ENCODE measurements around the gene COL5A1.

Gene COL5A1

GRCh38 chr9:134779640-134780039 lies 138.0 kb downstream of the COL5A1 start:
- H3K4me3 ChIP-seq (ENCODE audit: low read depth, low read length): no peak overlapping the region
- DNase-seq (ENCODE audit: low read depth): no peak
- no peak for TF ChIP-seq CTCF (IDR thresholded peaks at IDR 0.05; ENCODE audit: control insufficient read depth, extremely low read depth, insufficient read depth)

- H3K4me3 ChIP-seq (ENCODE audit: low read depth, low read length): no peak overlapping the region
- peak; percentile 75 for TF ChIP-seq CTCF (IDR thresholded peaks at IDR 0.05; ENCODE audit: control insufficient read depth, extremely low read depth, insufficient read depth)
- no peak for DNase-seq (ENCODE audit: low read depth)
Measured at GRCh38 chr9:134781591-134782302, 140.1 kb downstream of the COL5A1 start.

- no peak overlapping the region for H3K4me3 ChIP-seq (ENCODE audit: low read depth, low read length)
- no peak for DNase-seq (ENCODE audit: low read depth)
- TF ChIP-seq CTCF (IDR thresholded peaks at IDR 0.05; ENCODE audit: control insufficient read depth, extremely low read depth, insufficient read depth): no peak
Measured at GRCh38 chr9:134782921-134783698, 141.5 kb downstream of the COL5A1 start.

- TF ChIP-seq CTCF (IDR thresholded peaks at IDR 0.05; ENCODE audit: control insufficient read depth, extremely low read depth, insufficient read depth): no peak
- no peak overlapping the region for H3K4me3 ChIP-seq (ENCODE audit: low read depth, low read length)
- no peak for DNase-seq (ENCODE audit: low read depth)
Measured at GRCh38 chr9:134783699-134784039, 142.1 kb downstream of the COL5A1 start.

GRCh38 chr9:134784577-134785305 lies 143.1 kb downstream of the COL5A1 start:
- no peak for TF ChIP-seq CTCF (IDR thresholded peaks at IDR 0.05; ENCODE audit: control insufficient read depth, extremely low read depth, insufficient read depth)
- DNase-seq (ENCODE audit: low read depth): no peak
- no peak overlapping the region for H3K4me3 ChIP-seq (ENCODE audit: low read depth, low read length)

- no peak overlapping the region for H3K4me3 ChIP-seq (ENCODE audit: low read depth, low read length)
- DNase-seq (ENCODE audit: low read depth): no peak
- no peak for TF ChIP-seq CTCF (IDR thresholded peaks at IDR 0.05; ENCODE audit: control insufficient read depth, extremely low read depth, insufficient read depth)
Measured at GRCh38 chr9:134785325-134786108, 143.9 kb downstream of the COL5A1 start.

All from LNCaP clone FGC (cell line).